HG02588 (cell line): ENCODE measurements around the gene RAC2.

Experiments
- ATAC-seq: cut with Tn5 transposase; IDR thresholded peaks from one replicate; pipeline ENCODE4 v1.9.1; 2021; ENCODE audit warnings: mild to moderate bottlenecking, moderate library complexity; ENCODE audit not compliant: unreplicated experiment

The RAC2 gene

GRCh38 chr22:37222440-37222971 is 21.6 kb downstream of the RAC2 start:
- no peak for ATAC-seq

GRCh38 chr22:37221424-37222333 is 22.4 kb downstream of the RAC2 start:
- ATAC-seq = no peak

- ATAC-seq = no peak
Observed at GRCh38 chr22:37220543-37220981, 23.5 kb downstream of the RAC2 start.

DNA sequence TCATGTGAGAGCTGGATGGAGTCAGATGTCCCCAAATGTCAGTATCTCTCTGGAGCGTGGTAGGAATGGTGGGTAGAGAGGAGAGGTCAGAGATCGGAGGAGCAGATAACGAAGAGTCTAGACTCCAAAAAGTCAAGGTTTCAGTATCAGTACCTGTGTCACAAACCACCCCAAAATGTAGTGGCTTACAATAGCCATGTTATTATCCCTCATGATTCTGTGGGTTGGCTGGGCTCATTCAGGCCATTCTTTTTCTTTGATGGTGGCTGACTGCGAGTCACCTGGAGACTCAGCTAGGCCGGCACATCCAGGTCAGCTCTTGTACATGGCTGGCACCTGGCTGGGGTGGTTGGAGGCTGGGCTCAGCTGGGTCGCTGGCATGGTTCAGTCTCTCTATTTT is 24.5 kb downstream of the RAC2 start:
- ATAC-seq = peak; percentile 8

GRCh38 chr22:37218771-37219411 is 25.2 kb downstream of the RAC2 start:
- peak; percentile 85 for ATAC-seq

DNA sequence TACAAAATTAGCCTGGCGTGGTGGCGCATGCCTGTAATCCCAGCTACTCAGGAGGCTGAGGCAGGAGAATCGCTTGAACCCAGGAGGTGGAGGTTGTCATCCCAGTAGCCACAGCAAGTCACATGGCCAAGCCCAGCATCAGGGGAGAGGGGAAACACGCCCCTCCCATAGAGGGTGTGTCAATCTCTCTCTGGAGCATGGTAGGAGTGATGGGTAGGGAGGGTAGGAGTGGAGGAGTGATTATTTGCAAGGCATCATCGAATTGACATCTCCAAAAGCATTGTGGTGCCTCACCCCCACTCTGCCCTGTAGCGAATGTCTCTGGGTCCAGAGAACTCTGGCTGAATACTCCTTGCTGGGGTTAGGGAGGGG is 25.7 kb downstream of the RAC2 start:
- no peak for ATAC-seq

DNA sequence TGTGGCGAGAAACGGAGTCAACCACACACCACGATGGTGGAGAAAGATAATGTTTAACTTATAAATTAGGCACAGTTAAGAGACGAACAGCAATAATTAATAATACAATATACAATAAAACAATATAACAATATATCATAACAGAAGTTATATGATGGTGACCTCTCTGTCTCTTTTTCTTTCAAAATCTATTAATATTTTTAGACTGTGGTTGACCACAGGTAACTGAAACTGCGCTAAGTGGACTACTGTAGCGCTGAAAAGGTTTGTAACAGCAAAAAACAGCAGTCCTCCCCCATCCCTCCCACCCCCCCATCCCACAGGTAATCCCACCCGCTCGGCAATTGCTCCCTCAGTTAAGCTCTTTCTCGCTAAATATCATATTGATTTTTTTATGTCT is 28.2 kb downstream of the RAC2 start:
- no peak for ATAC-seq

GRCh38 chr22:37214731-37215030 is 29.4 kb downstream of the RAC2 start:
- ATAC-seq = no peak

DNA sequence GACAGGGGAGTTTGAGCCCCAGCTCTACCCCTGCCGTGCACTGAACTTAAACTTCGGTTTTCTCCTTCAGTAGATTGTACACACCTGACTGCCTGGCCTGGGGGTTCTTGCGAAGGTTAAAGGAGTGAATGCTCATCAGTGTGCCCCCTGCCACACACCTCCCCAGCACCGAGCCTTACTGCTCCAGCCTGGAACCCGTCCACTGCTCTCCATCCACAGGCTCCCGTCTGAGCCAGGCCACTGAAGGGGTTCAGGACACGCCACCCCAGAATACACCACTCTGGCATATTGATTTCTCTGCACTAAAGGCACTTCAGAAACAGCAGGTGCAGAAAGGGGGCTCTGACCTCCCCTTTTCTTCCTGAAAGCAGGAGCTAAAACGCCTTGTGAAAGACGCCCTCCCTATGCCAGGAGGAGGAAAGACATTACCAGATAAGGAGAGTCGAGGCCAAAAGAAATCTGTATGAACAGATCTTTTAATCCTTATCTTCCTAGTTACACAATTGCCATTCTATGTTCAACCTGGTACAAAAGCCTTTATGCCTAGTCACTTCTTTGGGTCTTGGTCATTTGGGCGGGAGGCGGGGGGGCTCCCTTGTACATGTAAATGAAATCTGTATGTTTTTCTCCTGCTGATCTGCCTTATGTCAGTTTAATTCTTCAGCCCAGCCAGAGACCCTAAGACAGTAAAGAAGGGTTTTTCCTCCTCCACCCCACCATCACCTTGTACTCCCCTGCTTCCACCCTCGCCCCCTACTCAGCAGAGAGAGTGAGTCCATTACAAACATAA is 29.9 kb downstream of the RAC2 start:
- ATAC-seq = no peak

- no peak for ATAC-seq
Observed at GRCh38 chr22:37213218-37213855, 30.7 kb downstream of the RAC2 start.

GRCh38 chr22:37212174-37212906 is 31.7 kb downstream of the RAC2 start, which contains the start of gene SSTR3:
Gene SSTR3, minus strand, starts transcription at chr22:37212477. Its CDS starts 4,674 bp downstream, at chr22:37207803.
- no peak for ATAC-seq

DNA sequence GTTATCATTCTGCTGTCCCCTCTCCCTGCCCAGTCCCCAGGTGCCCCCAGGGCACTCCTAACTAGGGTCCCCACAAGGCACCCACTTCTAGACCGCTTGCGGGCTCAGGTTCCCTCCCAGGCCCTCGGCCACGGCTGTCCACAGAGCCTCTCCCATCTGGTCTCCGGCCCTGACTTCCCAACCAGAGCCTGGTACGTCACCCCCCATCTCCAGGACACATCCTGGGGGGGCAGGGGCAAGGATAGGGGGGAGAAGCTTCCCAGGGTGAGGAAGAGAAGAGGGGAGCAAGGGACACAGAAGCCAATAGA is 32.2 kb downstream of the RAC2 start:
- ATAC-seq = no peak

DNA sequence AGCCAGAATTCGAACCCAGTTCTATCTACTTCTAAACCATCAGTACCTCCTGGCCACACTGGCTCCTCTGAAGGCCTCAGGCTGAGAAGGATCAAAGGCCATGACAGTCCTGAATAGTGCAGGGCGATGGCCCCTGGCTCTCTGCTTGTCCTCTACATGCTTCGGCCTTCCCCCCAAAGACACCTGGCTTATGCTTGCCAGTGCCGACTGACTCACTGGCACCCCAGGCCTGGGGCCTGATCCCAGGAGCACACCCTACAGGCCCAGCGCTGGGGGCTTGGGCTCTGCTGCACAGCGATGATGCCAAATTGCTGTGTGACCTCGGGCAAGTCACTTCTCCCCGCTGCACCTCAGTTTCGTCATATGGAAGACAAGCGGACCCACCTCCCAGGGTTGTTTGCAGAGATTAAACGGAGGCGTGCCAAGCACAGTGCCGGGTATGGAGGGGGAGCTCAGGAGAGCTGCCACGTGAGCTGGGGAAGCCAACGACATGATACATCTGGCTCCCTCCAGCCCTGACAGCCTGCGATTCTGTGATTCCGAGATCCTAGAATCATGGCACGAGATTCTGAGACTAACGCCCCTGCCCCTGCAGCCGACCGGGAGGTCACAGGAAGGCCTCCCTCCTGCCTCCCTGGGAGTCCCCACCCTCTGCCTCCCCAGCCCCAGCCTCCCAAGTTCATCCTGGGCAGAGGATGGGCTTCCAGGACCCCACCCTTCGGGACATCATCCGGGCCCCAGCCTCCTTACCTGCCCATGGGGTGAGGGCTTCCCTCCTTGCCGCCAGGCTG is 32.8 kb downstream of the RAC2 start:
- ATAC-seq = no peak

GRCh38 chr22:37210041-37210803 is 33.8 kb downstream of the RAC2 start:
- ATAC-seq = no peak

GRCh38 chr22:37209140-37209845 is 34.8 kb downstream of the RAC2 start:
- ATAC-seq = no peak

- no peak for ATAC-seq
Observed at GRCh38 chr22:37208401-37209139, 35.5 kb downstream of the RAC2 start.

GRCh38 chr22:37207981-37208380 is 36.1 kb downstream of the RAC2 start:
- no peak for ATAC-seq
